Amniotic epithelial cell (primary cell): ENCODE measurements around the gene WAPL.
"Not testable (repeated sequence)": the region's sequence is repeated elsewhere in the genome, so short reads cannot be mapped to it uniquely, and the experiment has no call there.

Experiments
- DNase-seq: peaks from one replicate; pipeline ENCODE4 v3.0.0-alpha.2; 2010; ENCODE audit warnings: low read depth

Gene WAPL

GRCh38 chr10:86521678-86522509 is at the start of gene WAPL:
TSS of gene WAPL (minus strand) at chr10:86521792. CDS start at chr10:86518069, 3,723 bp downstream.
- DNase-seq = peak; percentile 87

GRCh38 chr10:86569335-86569734 is 47.7 kb upstream of the WAPL start:
- no peak for DNase-seq

GRCh38 chr10:86566518-86566917 is 44.9 kb upstream of the WAPL start:
- DNase-seq = not testable (repeated sequence)

GRCh38 chr10:86563338-86563737 is 41.7 kb upstream of the WAPL start:
- DNase-seq = not testable (repeated sequence)

- peak; percentile 82 for DNase-seq
These were observed 37.1 kb upstream of the WAPL start for GRCh38 chr10:86558695-86559094.

GRCh38 chr10:86556933-86557649 is 35.5 kb upstream of the WAPL start:
- no peak for DNase-seq

GRCh38 chr10:86556532-86556931 is 34.9 kb upstream of the WAPL start:
- DNase-seq = no peak

- no peak for DNase-seq
These were observed 32.0 kb upstream of the WAPL start for GRCh38 chr10:86553639-86554038.

GRCh38 chr10:86553213-86553612 is 31.6 kb upstream of the WAPL start:
- no peak for DNase-seq

GRCh38 chr10:86547296-86547695 is 25.7 kb upstream of the WAPL start:
- peak; percentile 44 for DNase-seq

GRCh38 chr10:86545101-86545500 is 23.5 kb upstream of the WAPL start:
- no peak for DNase-seq

- no peak for DNase-seq
These were observed 18.4 kb upstream of the WAPL start for GRCh38 chr10:86540016-86540415.

- DNase-seq = no peak
These were observed 17.0 kb upstream of the WAPL start for GRCh38 chr10:86538547-86538946.

GRCh38 chr10:86538040-86538439 is 16.4 kb upstream of the WAPL start:
- not testable (repeated sequence) for DNase-seq

GRCh38 chr10:86536294-86536861 is 14.8 kb upstream of the WAPL start:
- DNase-seq = no peak

- peak; percentile 14 for DNase-seq
These were observed 13.7 kb upstream of the WAPL start for GRCh38 chr10:86535132-86535882.

GRCh38 chr10:86533328-86533727 is 11.7 kb upstream of the WAPL start:
- DNase-seq = no peak

- DNase-seq = not testable (repeated sequence)
These were observed 7.1 kb upstream of the WAPL start for GRCh38 chr10:86528736-86529135.

GRCh38 chr10:86526606-86527005 is 5.0 kb upstream of the WAPL start:
- no peak for DNase-seq

- not testable (repeated sequence) for DNase-seq
These were observed 4.1 kb upstream of the WAPL start for GRCh38 chr10:86525713-86526112.

GRCh38 chr10:86524225-86524962 is 2.8 kb upstream of the WAPL start:
- DNase-seq = no peak
